ENCODE data around the gene FARP2. TPM values are rescaled to one million over a fixed set of nuclear protein-coding genes. Genes with fewer than 3 reads are reported as not detected.

FARP2 gene
- polyA plus RNA-seq, 1 of the 3 experiments (the other 2 are of a cell fraction): 11.5 TPM

DNA sequence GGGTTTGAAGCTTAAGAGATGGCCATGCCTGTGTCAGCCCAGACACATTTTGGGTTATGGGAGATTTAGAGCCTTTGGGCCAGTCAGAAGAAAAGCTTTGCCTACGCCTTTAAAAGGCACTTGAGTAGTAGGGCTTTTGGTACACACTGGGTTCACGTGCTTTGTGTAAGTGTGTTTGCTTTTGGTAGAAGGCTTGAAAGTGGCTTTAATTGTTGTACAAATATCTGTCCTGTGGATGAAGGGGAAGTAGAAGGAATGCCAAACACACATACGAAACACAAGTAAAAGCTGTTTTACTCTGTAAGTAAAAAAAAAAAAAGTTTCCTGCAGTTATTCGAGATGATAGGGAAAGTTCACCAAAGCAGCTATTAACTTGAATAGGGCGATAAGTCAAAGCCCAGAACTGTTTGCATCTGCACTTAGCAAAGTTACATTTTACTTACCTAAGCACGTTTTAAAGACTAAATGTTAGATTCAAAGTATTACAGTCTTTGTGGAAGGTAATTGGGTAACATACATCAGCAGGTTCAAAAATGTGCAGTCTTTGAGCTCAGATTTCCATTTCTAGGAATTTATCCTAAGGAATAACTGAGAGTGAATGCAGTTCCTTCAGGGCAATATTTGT lies 76.9 kb downstream of the FARP2 start:
- Histone ChIP-seq H3K9me3 (no peaks in the 10 kb centered on the region), H3K4me2 (no peak overlapping the region), H3K27me3 (ENCODE audit: insufficient read depth) (no peaks in the 10 kb centered on the region), H3K9me2 (no peaks in the 10 kb centered on the region), H3K9ac (no peak overlapping the region), H4K20me1 (ENCODE audit: insufficient read depth) (no peaks in the 10 kb centered on the region), H3K36me3 (replicated peaks in 1 of 2; ENCODE audit: control insufficient read depth in 1 of 2, insufficient read depth in 2 of 2, low read length in 1 of 2) (peaks cover 23 to 65% of the 10 kb centered on the region in 2 experiments), H2AFZ (ENCODE audit: low read depth) (no peak overlapping the region), H3K4me3 (ENCODE audit: low read depth in 2 of 2, low read length in 1 of 2) (no peak overlapping the region), H3K4me1 (ENCODE audit: control insufficient read depth in 1 of 2, insufficient read depth in 2 of 2, low read depth in 1 of 2, low read length in 1 of 2) (no peaks in the 10 kb centered on the region), H3K27ac (ENCODE audit: low read depth in 2 of 2, low read length in 1 of 2) (no peak overlapping the region), H3F3A (replicated peaks; ENCODE audit: insufficient read depth) (no peaks in the 10 kb centered on the region), H3K79me2 (ENCODE audit: insufficient read depth) (no peaks in the 10 kb centered on the region; the same call in 1 of the 2 replicates)
- CTCF ChIA-PET: interaction anchor here (1.1 kb wide), 1 partner anchor 9 kb away, joined by 3 read pairs; no protein-coding TSS in a partner anchor
- 89% methylated on average over 6 of the region's 6 CpGs for WGBS (ENCODE audit: low lambda C conversion rate)
- POLR2A ChIA-PET: interaction anchor here (0.6 kb wide), 1 partner anchor 260 kb away, joined by 6 read pairs; no protein-coding TSS in a partner anchor
- TF ChIP-seq, protein P1, sequence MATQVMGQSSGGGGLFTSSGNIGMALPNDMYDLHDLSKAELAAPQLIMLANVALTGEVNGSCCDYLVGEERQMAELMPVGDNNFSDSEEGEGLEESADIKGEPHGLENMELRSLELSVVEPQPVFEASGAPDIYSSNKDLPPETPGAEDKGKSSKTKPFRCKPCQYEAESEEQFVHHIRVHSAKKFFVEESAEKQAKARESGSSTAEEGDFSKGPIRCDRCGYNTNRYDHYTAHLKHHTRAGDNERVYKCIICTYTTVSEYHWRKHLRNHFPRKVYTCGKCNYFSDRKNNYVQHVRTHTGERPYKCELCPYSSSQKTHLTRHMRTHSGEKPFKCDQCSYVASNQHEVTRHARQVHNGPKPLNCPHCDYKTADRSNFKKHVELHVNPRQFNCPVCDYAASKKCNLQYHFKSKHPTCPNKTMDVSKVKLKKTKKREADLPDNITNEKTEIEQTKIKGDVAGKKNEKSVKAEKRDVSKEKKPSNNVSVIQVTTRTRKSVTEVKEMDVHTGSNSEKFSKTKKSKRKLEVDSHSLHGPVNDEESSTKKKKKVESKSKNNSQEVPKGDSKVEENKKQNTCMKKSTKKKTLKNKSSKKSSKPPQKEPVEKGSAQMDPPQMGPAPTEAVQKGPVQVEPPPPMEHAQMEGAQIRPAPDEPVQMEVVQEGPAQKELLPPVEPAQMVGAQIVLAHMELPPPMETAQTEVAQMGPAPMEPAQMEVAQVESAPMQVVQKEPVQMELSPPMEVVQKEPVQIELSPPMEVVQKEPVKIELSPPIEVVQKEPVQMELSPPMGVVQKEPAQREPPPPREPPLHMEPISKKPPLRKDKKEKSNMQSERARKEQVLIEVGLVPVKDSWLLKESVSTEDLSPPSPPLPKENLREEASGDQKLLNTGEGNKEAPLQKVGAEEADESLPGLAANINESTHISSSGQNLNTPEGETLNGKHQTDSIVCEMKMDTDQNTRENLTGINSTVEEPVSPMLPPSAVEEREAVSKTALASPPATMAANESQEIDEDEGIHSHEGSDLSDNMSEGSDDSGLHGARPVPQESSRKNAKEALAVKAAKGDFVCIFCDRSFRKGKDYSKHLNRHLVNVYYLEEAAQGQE (IDR thresholded peaks at IDR 0.05; ENCODE audit: low read depth, low read length): no peak
- TF ChIP-seq FOSL2 (IDR thresholded peaks at IDR 0.05; ENCODE audit: borderline replicate concordance, low read depth): no peak
- DNase-seq: no peak

DNA sequence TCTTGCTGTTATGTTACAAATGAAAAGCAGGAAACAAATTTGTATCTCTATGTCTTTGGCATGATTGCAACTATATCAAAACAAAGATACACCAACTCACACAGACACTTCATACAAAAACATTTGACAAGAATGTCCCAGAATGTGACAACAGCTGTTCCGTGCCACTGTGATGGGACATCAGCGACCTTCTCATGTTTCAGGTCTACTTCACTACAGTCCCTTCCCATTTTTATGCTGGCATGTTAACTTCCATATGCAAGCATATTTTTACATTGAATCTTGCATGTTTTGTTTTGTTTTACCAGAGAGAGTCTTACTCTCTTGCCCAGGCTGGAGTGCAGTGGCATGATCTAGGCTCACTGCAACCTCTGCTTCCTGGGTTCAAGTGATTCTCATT lies 81.1 kb downstream of the FARP2 start:
- Histone ChIP-seq H3K4me3 (ENCODE audit: low read depth in 2 of 2, low read length in 1 of 2) (no peak overlapping the region), H3K9me3 (no peaks in the 10 kb centered on the region), H3F3A (replicated peaks; ENCODE audit: insufficient read depth) (no peaks in the 10 kb centered on the region), H3K79me2 (ENCODE audit: insufficient read depth) (no peaks in the 10 kb centered on the region), H2AFZ (ENCODE audit: low read depth) (no peak overlapping the region), H3K27ac (ENCODE audit: low read depth in 2 of 2, low read length in 1 of 2) (no peak overlapping the region), H4K20me1 (ENCODE audit: insufficient read depth) (no peaks in the 10 kb centered on the region), H3K4me1 (ENCODE audit: control insufficient read depth in 1 of 2, insufficient read depth in 2 of 2, low read depth in 1 of 2, low read length in 1 of 2) (no peaks in the 10 kb centered on the region), H3K9ac (no peak overlapping the region), H3K27me3 (ENCODE audit: insufficient read depth) (no peaks in the 10 kb centered on the region), H3K36me3 (replicated peaks in 1 of 2; ENCODE audit: control insufficient read depth in 1 of 2, insufficient read depth in 2 of 2, low read length in 1 of 2) (peaks cover 33 to 49% of the 10 kb centered on the region in 2 experiments), H3K9me2 (no peaks in the 10 kb centered on the region), H3K4me2 (no peak overlapping the region)
- POLR2A ChIA-PET: no interaction called here
- CTCF ChIA-PET: no interaction called here
- 98% methylated on average over 2 of the region's 2 CpGs for whole genome bisulfite sequencing (ENCODE audit: low lambda C conversion rate)
- DNase-seq: no peak
- TF ChIP-seq TEAD4 (IDR thresholded peaks at IDR 0.05; ENCODE audit: borderline replicate concordance, insufficient read depth) (no peak), TAF1 (IDR thresholded peaks at IDR 0.05; ENCODE audit: borderline replicate concordance, low read depth, low read length) (no peak), GABPA (IDR thresholded peaks at IDR 0.05; ENCODE audit: low read depth) (no peak), JUND (IDR thresholded peaks at IDR 0.05) (no peak), FOSL2 (IDR thresholded peaks at IDR 0.05; ENCODE audit: borderline replicate concordance, low read depth) (no peak), MEF2A (IDR thresholded peaks at IDR 0.05; ENCODE audit: borderline replicate concordance, low read depth) (no peak), NRF1 (IDR thresholded peaks at IDR 0.05; ENCODE audit: low read depth, low read length) (no peak), MXI1 (IDR thresholded peaks at IDR 0.05; ENCODE audit: low read depth, low read length) (no peak), POLR2AphosphoS5 (IDR thresholded peaks at IDR 0.05; ENCODE audit: low read depth, low read length) (no peak)
- TF ChIP-seq, protein P2, sequence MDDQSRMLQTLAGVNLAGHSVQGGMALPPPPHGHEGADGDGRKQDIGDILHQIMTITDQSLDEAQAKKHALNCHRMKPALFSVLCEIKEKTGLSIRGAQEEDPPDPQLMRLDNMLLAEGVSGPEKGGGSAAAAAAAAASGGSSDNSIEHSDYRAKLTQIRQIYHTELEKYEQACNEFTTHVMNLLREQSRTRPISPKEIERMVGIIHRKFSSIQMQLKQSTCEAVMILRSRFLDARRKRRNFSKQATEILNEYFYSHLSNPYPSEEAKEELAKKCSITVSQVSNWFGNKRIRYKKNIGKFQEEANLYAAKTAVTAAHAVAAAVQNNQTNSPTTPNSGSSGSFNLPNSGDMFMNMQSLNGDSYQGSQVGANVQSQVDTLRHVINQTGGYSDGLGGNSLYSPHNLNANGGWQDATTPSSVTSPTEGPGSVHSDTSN (IDR thresholded peaks at IDR 0.05): no peak
- TF ChIP-seq, protein P3, sequence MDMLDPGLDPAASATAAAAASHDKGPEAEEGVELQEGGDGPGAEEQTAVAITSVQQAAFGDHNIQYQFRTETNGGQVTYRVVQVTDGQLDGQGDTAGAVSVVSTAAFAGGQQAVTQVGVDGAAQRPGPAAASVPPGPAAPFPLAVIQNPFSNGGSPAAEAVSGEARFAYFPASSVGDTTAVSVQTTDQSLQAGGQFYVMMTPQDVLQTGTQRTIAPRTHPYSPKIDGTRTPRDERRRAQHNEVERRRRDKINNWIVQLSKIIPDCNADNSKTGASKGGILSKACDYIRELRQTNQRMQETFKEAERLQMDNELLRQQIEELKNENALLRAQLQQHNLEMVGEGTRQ (IDR thresholded peaks at IDR 0.05; ENCODE audit: borderline replicate concordance, low read depth, low read length): no peak
- TF ChIP-seq, protein P4, sequence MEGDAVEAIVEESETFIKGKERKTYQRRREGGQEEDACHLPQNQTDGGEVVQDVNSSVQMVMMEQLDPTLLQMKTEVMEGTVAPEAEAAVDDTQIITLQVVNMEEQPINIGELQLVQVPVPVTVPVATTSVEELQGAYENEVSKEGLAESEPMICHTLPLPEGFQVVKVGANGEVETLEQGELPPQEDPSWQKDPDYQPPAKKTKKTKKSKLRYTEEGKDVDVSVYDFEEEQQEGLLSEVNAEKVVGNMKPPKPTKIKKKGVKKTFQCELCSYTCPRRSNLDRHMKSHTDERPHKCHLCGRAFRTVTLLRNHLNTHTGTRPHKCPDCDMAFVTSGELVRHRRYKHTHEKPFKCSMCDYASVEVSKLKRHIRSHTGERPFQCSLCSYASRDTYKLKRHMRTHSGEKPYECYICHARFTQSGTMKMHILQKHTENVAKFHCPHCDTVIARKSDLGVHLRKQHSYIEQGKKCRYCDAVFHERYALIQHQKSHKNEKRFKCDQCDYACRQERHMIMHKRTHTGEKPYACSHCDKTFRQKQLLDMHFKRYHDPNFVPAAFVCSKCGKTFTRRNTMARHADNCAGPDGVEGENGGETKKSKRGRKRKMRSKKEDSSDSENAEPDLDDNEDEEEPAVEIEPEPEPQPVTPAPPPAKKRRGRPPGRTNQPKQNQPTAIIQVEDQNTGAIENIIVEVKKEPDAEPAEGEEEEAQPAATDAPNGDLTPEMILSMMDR (IDR thresholded peaks at IDR 0.05): no peak
